Adrenal gland (tissue), 12 donors: ENCODE data around the gene MUC2. TPM values are rescaled to one million over a fixed set of nuclear protein-coding genes. Genes with fewer than 3 reads are reported as not detected.

Experiments used
- DNase-seq, 7 donors: peaks; one replicate each; pipeline ENCODE4 v3.0.0-alpha.2; 2019 to 2020
- H3K27ac ChIP-seq, 5 donors: fragments of 200-600 bp; sonication (generic) in 4 of 5; 1 replicate in 3 of 5; 2 replicates in 2 of 5; pipeline versions ENCODE4 v1.5.1 to v1.8.0; 2016 to 2020; ENCODE audit warnings: mild to moderate bottlenecking in 1 of 5
- H3K27me3 ChIP-seq: fragments of 200-600 bp; 2 replicates; pipeline ENCODE4 v1.8.0; 2021
- H3K36me3 ChIP-seq, 2 donors: fragments of 200-600 bp; replicated peaks in 1 of 2; 1 replicate in 1 of 2; 2 replicates in 1 of 2; pipeline versions ENCODE4 v1.5.1 to v1.8.0; 2018 to 2022
- H3K4me1 ChIP-seq, 2 donors: fragments of 200-600 bp; replicated peaks in 1 of 2; 1 replicate in 1 of 2; 2 replicates in 1 of 2; pipeline versions ENCODE4 v1.5.1 to v1.8.0; 2018 to 2021
- H3K4me3 ChIP-seq, 4 donors: fragments of 200-600 bp; sonication (generic) in 3 of 4; one replicate each; pipeline ENCODE4 v1.5.1; 2016 to 2018
- H3K9me3 ChIP-seq, 3 donors: fragments of 200-600 bp; sonication (generic) in 1 of 3; replicated peaks in 1 of 3; 1 replicate in 2 of 3; 2 replicates in 1 of 3; pipeline versions ENCODE4 v1.5.1 to v1.8.0; 2016 to 2021
- CTCF ChIP-seq, 6 experiments: fragments of 450-650 bp in 4 of 6; fragments of 200-600 bp in 2 of 6; sonication (generic) in 1 of 6; IDR thresholded peaks; 1 replicate in 5 of 6; 2 replicates in 1 of 6; pipeline versions ENCODE4 v1.5.1 to v1.8.0; 2016 to 2021; ENCODE audit warnings: antibody characterized with exemption in 6 of 6, mild to moderate bottlenecking in 2 of 6, moderate library complexity in 1 of 6
- POLR2A ChIP-seq, 2 donors: fragments of 450-650 bp; IDR thresholded peaks; one replicate each; pipeline ENCODE4 v1.6.1; 2017; ENCODE audit warnings: antibody characterized with exemption in 2 of 2, mild to moderate bottlenecking in 2 of 2, moderate library complexity in 1 of 2
- WGBS, 4 donors: extraction: QIAGEN DNeasy Blood & Tissue Kit in 2 of 4; methylation state at CpG; one replicate each; pipeline versions ENCODE4 v1.1.5 to v1.1.7; 2013 to 2017; 5-methylcytosine and 5-hydroxymethylcytosine counted together
- intact Hi-C, 2 donors: fragments of 100-400 bp; cut with DNase I; formaldehyde crosslinking; loops; one replicate each; pipeline versions ENCODE4 v1.14.1 to v1.15.0; 2022 to 2023
- polyA plus RNA-seq, 3 donors: library from polyadenylated mRNA; stranded (reverse); fragments of 200-250 nt in 2 of 3; fragments of 350-450 nt in 1 of 3; fragmentation: Illumina TruSeq in 1 of 3; extraction: RNeasy Lipid Tissue Mini Kit (QIAGEN cat#74804) in 1 of 3; gene quantifications; one replicate each; pipeline ENCODE4 v1.2.3, GENCODE V29; 2013 to 2014
- total RNA-seq, 9 donors: library from RNA; depleted of rRNA in 4 of 9; stranded (reverse); fragments of >200 nt in 4 of 9; fragments of 120-200 nt in 1 of 9; fragmentation: NEBNext Ultra II Directional in 1 of 9; extraction: Animal tissue kit (Norgen Biotek cat#: 25700) in 1 of 9; gene quantifications; one replicate each; pipeline versions ENCODE4 v1.1.0 to v1.2.4, GENCODE V29; 2013 to 2023
- donor health status: healthy with polysubstance abuse.
- donor health status: Bipolar disorder and iron deficiency.
- donor health status: DM: yes; HTN: yes; CAD: no.
- donor health status: DM: no; HTN: no; CAD: no.
- donor health status: DM: no; HTN: no; CAD: no.
- donor health status: DM: yes; HTN: yes; CAD: no.

MUC2 gene
- total and polyA plus RNA-seq, 12 donors, result under 0.01 to 0.31 (median 0.12) TPM; not detected in 7

- no peak overlapping the region for H3K4me3 ChIP-seq
- H3K4me1 ChIP-seq, result peaks cover 0 to 4% of the 10 kb centered on the region in 2 donors
- WGBS, 4 donors, result 90 to 95% (median 95%) methylated on average over 12 of the region's 12 CpGs
- no peaks in the 10 kb centered on the region for H3K27me3 ChIP-seq
- no peak overlapping the region for H3K27ac ChIP-seq
- H3K9me3 ChIP-seq, result no peaks in the 10 kb centered on the region
- no peaks in the 10 kb centered on the region for H3K36me3 ChIP-seq
- TF ChIP-seq POLR2A (IDR thresholded peaks at IDR 0.05) (no peak), CTCF (IDR thresholded peaks at IDR 0.05) (no peak)
- intact Hi-C loops, result no loop called here
- no peak for DNase-seq
These were observed 42.3 kb upstream of the MUC2 start for GRCh38 chr11:1032310-1032891.

- Histone ChIP-seq H3K4me3 (no peak overlapping the region), H3K27ac (no peak overlapping the region), H3K27me3 (no peaks in the 10 kb centered on the region), H3K4me1 (peaks cover 0 to 4% of the 10 kb centered on the region in 2 donors), H3K36me3 (no peaks in the 10 kb centered on the region), H3K9me3 (no peaks in the 10 kb centered on the region)
- intact Hi-C loops, result no loop called here
- TF ChIP-seq CTCF (IDR thresholded peaks at IDR 0.05) (no peak), POLR2A (IDR thresholded peaks at IDR 0.05) (no peak)
- DNase-seq, result peak in 2 of 7 donors; percentile 24 to 35
- WGBS, 4 donors, result 73 to 87% (median 77%) methylated on average over 19 to 38 of the region's 38 CpGs
These were observed 41.5 kb upstream of the MUC2 start for GRCh38 chr11:1033016-1033798.

- Histone ChIP-seq H3K4me1 (peaks cover 0 to 4% of the 10 kb centered on the region in 2 donors), H3K27ac (no peak overlapping the region), H3K9me3 (no peaks in the 10 kb centered on the region), H3K36me3 (no peaks in the 10 kb centered on the region), H3K27me3 (no peaks in the 10 kb centered on the region), H3K4me3 (no peak overlapping the region)
- WGBS, 4 donors, result 47 to 71% (median 62%) methylated on average over 2 to 8 of the region's 8 CpGs
- TF ChIP-seq CTCF (IDR thresholded peaks at IDR 0.05) (no peak), POLR2A (IDR thresholded peaks at IDR 0.05) (no peak)
- intact Hi-C loops, result no loop called here
- no peak for DNase-seq
These were observed 40.7 kb upstream of the MUC2 start for GRCh38 chr11:1034001-1034400.

GRCh38 chr11:1034456-1035295 lies 40.0 kb upstream of the MUC2 start:
- H3K27me3 ChIP-seq, result no peaks in the 10 kb centered on the region
- no peak for DNase-seq
- WGBS, 4 donors, result 68 to 81% (median 80%) methylated on average over 13 to 39 of the region's 39 CpGs
- intact Hi-C loops, result no loop called here
- H3K36me3 ChIP-seq, result no peaks in the 10 kb centered on the region
- no peak overlapping the region for H3K4me3 ChIP-seq
- H3K4me1 ChIP-seq, result peaks cover 0 to 4% of the 10 kb centered on the region in 2 donors
- H3K27ac ChIP-seq, result no peak overlapping the region
- H3K9me3 ChIP-seq, result no peaks in the 10 kb centered on the region
- TF ChIP-seq POLR2A (IDR thresholded peaks at IDR 0.05) (no peak), CTCF (IDR thresholded peaks at IDR 0.05) (no peak)
